Measurements from ENCODE around the gene CHCT1. TPM values are rescaled to one million over a fixed set of nuclear protein-coding genes. Genes with fewer than 3 reads are reported as not detected.

The CHCT1 gene
- total RNA-seq: not detected in 2 replicates

GRCh38 chr17:60422162-60422665 lies at the start of gene CHCT1:
TSS of gene CHCT1 (plus strand) at chr17:60422489. CDS start at chr17:60422593, 104 bp downstream.

GRCh38 chr17:60392042-60392844 lies 30.0 kb upstream of the CHCT1 start, which contains the start of gene USP32:
TSS of gene USP32 (minus strand) at chr17:60392133. CDS start at chr17:60391939, 194 bp downstream.

Other genes with a start within 250 kb of the CHCT1 start
- gene USP32, start 30.4 kb upstream of the CHCT1 start, total RNA-seq: 28.9 and 40.3 TPM in 2 replicates
- 23.1 and 23.2 TPM in 2 replicates for gene APPBP2, start 103.8 kb downstream of the CHCT1 start, total RNA-seq
- gene PPM1D, start 177.7 kb downstream of the CHCT1 start, total RNA-seq: 5.7 and 6.9 TPM in 2 replicates

All from cardiac atrium fibroblast (primary cell).